ENCODE results near the gene SEC16B.

GRCh38 chr1:177907000-177907399, 62.9 kb downstream of the SEC16B start:
- TF ChIP-seq CTCF (IDR thresholded peaks at IDR 0.05; ENCODE audit: low read depth, low read length, poor library complexity, severe bottlenecking), result no peak
- no peak for TF ChIP-seq EZH2phosphoT487 (IDR thresholded peaks at IDR 0.05; ENCODE audit: borderline replicate concordance, low read length)

Measured in DOHH2 (cell line).